HG02798 (cell line): ENCODE data around the gene TARBP2.
A peak's percentile ranks its signal among the peaks of the same experiment; 100 is the strongest.
"Not testable (repeated sequence)": the region's sequence is repeated elsewhere in the genome, so short reads cannot be mapped to it uniquely, and the experiment has no call there.

Source experiments
- ATAC-seq: cut with Tn5 transposase; IDR thresholded peaks from one replicate; pipeline ENCODE4 v1.9.1; 2021; ENCODE audit warnings: mild to moderate bottlenecking; ENCODE audit not compliant: unreplicated experiment, poor library complexity

Gene TARBP2

DNA sequence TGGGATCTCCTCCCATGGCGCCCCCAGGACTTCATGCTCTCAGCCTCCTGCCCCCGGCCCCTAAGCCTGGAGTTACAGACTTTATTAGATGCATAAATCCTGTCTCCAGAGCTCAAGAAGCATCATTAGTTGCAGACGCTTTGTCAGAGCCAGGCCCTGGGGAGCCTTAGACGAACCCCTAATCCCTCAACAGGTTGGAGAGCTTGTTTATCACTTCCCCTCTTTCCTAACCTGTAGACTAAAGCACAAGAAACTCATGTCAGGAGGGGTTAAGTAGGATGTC is 6.5 kb downstream of the TARBP2 start:
- ATAC-seq = no peak

DNA sequence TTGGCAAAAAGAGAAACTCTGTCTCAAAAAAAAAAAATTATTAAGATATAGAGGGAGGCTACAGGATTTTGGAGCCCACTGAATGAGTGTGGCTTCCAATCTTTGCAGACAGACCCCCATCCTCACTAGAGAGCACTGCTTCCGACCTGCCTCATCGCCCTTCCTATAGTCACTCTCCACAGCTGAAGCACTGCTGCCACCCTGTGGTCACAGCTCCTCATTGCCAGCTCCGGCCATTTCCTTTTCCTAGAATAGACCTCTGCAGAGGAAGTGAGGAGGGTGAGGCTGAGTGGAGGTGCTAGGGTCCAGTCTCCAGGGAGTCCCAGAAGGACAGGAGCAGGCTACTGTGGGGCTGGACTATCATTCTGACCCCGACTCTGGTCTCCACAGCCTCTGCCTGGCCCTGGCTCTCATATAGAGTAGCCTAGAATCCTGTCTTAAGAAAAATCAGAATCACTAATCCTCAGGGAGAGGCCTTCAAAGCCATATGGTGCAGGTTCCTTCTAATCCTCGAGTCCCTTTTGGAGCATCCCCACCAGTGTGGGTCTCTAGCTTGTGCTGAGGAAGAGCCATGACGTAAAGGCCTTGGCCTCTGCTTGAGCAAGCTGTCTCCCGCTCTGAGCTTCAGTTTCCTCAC is 7.6 kb downstream of the TARBP2 start:
- peak; percentile 88 for ATAC-seq

DNA sequence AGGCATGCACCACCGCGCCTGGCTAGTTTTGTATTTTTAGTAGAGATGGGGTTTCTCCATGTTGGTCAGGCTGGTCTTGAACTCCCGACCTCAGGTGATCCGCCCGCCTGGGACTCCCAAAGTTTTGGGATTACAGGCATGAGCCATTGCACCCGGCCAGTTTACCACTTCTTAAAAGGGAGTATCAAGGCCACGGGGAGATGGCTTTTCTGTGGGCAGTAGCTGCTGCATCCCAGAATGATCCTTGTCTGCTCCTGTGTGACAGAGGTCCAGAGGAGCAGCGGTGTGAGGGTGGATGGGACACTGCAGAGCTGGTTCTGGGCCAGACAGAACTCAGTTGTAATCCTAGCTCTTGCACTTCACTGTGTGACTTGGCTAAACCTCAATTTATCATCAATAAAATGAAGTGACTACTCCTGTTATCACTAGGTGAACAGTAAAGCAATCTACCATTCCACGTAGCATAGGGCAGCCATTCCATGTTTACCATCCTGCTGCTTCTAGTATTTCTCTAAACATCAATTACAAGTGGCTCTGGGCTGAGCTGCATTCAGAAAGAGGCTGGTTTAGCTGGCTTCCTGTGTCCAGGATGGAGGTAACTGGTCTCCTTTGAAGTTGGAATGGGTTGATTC is 9.2 kb downstream of the TARBP2 start:
- ATAC-seq = no peak

DNA sequence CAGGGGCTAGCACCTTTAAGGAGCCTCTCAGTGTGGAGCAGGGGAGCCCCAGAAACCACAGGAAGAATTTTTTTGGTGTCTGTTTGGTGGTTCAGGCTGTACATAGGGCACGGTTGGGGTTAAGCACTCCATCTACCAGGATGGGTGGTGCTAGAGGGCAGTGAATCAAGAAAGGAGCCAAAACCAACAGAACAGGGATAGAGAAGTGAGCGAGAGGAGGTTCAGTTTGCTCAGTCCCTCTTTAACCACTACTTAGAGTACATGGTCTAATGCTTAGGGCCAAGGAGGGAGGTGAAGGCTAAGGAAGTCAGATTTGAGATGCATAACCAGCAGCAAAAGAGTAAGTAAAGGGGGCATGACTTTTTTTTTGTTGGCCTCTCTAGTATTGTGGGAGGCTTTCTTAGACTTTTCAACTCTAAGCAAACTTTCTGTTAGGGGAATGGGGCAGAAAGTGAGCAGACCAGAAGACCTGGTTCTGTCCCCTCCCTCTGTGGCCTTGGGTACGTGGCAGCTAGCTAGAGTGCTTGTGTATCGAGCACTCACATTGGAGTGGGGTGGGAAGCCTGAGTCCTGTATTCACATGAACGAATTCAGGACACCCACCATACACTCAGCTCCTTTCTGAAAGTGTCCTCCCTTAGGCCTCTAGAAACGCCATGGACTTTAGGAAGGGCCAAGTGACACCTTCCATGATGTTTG is 12.8 kb downstream of the TARBP2 start:
- ATAC-seq = no peak

DNA sequence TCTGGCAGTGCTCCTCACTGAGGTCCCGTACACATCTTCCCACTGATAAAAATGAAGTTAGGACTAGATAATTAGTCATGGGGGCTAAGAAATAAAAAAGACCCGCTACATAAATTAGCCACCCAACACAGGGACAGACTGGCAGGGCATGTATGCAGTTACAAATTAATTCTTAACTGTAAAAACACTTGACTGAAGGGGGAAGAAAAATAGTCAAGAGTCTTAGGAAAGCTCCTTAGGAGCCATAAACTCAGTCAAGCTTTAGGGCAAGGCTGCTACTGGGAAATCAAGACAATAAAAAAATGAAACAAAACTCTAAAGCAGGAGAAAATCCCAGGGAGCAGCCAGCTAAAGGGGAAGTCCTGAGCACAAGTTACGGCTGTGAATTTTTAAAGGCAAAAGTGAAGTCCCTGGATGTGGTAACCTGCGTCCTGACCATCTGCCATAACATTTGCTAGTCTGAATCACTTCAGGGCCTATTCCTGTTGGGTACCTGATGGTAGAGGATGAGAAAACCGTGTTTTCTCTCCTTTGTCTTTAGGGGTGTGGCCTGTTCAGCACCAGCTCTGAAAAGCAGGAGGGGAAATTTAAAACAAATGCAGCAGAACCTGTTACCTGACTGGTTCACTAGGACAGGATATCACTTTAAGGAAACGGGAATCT is 13.7 kb downstream of the TARBP2 start:
- no peak for ATAC-seq

DNA sequence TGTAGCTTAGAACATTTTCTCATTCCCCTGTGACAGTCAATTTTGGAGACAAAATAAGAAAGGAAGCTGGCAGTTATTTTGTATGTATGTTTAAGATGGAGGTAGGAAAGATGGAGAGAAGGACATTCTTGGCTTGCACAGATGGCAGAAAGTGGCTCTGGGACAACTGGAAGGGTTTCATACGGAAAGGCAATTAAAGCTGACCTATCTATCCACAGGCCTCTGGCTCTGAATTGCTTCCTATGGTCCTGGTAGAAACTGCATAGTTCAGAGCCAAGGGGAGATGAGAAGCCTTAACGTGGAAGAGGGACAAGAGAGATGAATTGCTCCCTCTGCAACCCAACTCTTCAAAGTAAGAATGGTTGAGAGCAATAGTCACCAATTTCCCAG is 14.2 kb downstream of the TARBP2 start:
- ATAC-seq = no peak

DNA sequence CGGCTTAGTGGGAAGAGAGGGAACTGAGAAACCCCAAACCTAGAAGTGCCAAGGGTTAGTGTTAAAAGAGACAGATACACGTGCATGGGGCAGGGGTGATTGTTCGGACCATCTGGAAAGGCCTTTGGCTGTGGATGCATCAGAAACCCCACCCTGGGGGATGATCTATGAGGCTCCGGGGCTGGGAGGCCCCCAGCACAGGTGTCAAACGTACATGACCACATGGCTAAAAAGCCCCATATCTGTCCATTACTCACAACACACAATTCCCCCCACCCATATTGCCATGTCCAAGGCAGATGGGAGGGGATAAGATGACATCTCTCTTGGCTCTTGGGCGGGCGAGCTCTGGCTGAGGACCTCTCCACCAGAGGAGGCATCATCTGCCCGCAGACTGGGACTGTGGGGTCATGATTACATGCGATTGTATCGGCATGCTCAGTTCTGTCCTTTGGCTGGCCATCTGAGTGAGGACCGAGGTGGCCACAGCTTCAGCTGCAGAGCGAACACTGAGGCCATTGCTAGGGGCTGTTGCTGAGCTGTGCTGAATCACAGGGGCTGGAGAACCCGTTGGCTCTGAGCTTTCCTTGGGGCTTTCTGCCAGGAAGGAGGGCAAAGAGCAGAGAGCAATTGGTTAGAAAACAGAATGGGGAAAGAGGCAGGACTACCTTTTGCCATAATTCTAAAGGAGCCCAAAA is 15.8 kb downstream of the TARBP2 start:
- no peak for ATAC-seq

DNA sequence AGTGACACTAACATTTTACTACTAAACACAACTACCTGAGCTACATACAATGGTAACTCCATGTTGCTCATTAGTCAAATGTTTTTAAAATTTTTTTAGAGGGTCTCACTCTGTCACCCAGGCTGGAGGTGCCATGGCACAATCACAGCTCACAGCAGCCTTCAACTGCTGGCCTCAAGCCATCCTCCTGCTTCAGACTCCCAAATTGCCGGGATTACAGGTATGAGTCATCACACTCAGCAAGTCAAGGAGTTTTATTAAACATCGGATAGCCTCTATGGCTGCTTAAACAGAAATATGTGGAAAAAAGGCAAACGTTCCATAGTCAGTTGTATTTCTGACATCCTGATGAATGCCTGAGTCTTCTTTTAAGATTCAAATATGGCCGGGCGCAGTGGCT is 17.3 kb downstream of the TARBP2 start:
- ATAC-seq = no peak

DNA sequence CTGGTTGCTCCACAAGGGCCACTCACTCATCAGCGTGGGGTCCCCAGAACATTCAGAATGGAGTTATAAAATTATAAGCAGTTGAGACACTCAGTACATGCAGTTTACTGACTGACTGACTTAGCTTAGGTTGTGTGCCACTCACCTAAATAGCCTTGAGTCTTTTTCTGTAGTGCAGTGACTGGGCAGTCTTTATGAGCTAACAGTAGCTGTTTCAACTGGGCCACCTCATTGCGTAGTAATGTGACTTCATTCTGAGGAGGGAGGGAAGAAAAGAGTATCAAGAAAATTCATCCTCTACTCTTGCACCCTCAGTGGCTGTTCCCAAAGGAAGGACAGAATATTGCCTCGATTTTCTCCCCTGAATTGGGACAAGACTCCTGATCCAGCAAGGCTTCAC is 22.0 kb downstream of the TARBP2 start:
- no peak for ATAC-seq

DNA sequence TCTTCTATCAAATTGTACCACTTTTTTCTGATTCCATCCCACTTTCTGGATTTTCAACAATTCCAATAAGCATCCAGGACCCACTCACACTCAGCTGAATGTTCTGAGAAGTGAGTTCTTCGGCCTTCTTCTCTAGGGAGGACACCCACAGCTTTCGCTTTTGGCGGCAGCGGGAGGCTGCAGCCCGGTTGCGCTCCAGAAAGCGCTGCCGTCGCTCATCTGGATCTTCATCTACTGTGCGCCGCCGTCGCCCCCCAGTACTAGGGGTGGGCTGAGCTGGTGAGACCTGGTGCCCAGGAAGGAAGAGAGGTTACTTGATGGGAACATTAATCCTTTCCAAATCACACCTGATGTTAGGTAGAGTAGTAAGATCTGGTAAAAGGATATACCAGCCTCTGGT is 23.4 kb downstream of the TARBP2 start:
- no peak for ATAC-seq

DNA sequence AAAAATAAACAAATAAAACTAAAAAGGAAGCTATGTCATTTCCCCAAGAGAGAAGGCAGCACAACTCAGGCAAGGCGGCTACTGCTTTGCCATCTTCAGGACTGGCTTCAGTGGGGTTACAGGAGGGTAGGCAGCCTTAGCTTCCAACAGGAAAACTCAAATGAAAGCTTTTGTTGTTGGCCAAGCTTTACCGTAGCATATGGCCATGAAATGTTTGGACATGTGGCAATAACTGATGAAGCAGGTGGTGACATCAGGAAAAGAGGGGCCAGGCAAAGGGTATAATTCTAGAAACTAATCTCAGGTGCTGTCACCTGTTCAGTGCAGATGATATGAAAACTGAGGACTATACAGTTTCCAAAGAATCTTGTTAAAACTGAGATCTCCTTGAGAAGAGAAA is 29.0 kb downstream of the TARBP2 start:
- ATAC-seq = no peak

DNA sequence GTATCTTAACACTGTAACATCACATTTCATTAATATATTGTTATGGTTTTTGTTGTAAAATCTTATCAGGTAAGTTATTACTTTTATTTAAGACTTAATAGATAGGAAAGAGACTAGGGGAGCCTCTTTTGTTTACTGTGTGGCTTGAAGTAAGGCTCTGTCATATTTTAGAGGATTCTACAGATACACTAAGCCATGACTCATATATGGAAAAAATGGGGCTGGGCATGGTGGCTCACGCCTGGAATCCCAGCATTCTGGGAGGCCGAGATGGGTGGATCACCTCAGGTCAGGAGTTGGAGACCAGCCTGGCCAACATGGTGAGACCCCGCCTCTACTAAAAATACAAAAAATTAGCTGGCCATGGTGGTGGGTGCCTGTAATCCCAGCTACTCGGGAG is 29.8 kb downstream of the TARBP2 start:
- no peak for ATAC-seq

DNA sequence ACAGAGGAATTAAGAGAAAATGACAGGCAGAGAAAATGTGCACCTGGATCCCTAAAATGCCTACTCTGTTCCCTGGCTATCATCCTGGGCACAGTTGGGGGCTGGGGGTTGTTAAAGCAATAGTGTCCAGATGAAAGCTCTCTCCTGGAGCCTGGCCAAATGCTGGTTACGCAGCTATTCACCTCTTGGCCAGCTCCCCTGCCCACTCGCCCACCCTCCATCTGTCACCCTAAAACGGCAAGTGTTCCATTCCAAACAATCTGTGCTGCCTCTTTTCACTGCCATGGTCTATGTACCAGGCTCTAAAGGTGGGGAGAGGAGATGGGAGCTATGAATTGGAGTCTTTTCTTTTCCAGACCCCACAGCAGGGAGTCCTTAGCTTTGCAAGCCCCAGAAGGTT is 30.9 kb downstream of the TARBP2 start:
- ATAC-seq = no peak

DNA sequence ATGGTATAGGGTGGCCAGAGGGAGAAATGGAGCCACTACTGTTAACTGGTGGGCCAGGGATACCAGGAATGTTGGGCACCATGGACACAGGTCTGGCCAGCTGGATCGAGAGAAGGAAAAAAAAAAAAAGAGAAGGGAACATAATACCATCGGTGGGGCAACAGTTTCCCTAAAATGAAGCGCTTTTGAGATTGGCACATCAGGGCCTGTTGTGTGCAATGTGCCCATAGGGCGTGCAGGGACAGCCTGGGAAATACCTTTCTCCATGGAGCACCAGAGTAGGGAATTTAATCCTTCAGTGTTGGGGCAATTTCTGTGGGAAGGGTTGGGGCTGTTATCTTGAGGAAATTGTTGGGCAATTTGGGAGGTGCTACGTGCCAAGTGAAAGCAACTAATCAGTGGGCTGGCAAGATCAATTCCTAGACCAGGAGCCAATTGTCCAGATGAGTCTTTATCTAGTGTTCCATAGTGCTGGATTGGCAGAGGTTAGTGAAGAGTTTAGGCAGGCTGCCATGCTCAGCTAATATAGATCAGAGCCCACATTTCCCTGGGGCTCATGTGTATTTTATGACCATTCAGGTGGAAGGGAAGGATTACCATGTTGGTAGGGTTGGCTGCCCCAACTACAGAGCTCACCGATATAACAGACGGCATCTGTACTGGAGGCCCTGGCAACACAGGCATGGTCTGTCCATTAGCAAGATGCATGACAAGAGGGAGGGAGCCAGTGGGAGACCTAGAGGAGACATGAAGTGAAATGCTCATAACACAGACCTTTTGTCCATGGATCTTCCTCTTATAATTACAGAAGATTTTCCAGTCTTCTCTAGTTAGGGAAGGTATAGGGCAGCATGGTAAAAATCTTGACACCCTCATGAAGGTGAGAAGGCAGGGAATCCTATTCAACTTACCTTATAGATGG is 31.7 kb downstream of the TARBP2 start:
- no peak for ATAC-seq

DNA sequence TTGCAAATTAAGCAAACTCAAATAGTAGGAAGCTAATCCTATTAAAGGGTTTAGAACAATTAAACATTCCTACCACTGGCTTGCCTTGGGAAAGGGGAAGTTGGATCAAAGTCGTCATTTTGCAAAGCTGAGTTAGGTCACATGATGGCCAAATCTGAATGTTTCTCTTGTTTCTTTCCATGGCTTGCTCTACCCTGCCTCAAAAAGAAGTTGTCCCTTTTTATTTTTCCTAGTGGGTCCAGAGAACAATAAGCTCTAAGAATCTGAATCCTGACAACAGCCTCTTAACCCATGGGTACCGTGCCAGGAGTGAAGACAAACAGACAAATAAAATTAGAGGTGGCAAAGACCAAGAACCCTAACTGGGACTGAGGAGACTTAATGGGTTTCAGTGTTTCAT is 32.4 kb downstream of the TARBP2 start:
- ATAC-seq = no peak

DNA sequence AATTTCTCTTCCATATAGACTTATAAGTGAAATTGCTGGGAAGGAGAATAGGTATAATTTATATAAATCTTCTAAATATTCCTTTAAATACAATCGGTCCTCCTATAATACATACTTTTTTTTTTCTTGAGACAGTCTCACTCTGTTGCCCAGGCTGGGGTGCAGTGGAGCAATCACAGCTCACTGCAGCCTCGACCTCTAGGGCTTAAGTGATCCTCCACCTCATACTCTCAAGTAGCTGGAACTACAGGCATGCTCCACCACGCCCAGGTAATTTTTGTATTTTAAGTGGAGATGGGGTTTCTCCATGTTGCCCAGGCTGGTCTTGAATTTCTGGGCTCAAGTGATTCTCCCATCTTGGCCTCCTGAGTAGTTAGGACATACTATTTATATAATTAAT is 35.9 kb downstream of the TARBP2 start:
- ATAC-seq = no peak

DNA sequence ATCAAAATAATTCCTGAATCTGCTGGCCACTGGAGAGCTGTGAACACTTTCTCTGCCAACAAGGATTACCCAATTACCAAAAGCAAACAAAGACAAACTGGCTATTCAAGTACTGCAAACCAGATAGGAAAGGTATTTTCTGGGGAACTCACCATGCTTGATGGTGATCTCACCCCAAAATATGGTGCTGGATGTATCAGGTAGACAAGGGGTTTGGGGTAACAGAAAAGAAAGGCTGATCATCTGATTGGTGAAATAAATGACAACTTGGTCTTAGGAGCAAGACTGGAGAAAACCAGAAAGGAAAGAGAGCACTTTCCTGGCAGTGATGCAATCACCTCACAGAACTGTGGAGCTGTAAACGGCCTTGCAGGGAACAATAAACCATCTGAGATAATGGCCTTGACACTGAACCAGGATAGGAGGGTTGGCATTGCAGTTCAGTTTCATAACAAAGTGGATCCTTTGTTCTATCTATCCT is 37.2 kb downstream of the TARBP2 start:
- ATAC-seq = no peak

DNA sequence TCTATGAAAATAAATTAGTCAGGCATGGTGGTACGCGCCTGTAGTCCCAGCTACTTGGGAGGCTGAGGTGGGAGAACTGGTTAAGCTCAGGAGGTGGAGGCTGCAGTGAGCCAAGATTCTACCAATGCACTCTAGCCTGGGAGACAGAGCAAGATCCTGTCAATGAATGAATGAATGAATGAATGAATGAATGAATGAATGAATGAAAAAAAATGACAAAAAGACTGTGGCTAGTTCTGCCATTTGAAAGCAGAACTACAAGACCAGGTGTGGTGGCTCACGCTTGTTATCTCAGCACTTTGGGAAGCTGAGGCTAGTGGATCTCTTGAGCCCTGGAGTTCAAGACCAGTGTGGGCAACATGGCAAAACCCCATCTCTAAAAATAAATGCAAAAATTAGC is 38.4 kb downstream of the TARBP2 start:
- ATAC-seq = no peak

DNA sequence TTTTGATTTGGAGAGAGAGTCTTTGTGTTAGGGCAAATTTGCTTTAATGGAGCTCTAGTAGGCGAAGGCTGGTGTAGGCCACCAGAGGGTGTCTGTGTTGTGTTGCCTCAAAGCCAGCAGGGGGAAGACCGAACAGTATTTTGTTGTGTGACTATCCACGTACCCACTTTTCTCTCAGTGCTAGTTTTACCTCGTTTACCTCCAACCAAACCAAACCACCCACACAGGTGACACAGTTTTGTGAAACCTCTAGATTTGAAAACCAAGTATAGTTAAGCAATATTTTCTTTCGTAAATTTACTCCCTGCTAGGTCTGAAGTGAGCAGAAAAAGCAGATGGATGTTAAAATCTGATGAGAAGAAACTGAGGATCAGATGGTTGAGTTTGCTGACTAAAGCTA is 42.5 kb downstream of the TARBP2 start:
- peak; percentile 81 for ATAC-seq

DNA sequence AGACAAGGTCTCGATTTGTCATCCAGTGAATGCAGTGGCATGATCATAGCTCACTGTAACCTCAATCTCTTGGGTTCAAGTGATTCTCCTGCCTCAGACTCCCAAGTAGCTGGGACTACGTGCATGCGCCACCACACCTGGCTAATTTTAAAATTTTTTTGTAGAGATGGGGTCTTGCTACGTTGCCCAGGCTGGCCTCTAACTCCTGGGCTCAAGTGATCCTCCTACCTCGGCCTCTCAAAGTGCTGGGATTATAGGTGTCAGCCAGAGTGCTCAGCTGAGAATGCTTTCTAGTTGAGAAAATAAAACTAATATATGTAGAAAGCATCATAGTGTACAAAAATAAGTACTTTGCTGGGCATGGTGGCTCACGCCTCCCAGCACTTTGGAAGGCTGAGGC is 47.3 kb downstream of the TARBP2 start:
- ATAC-seq = not testable (repeated sequence)
